SK-N-MC (cell line): ENCODE data around the gene ELAPOR2.
A peak's percentile ranks its signal among the peaks of the same experiment; 100 is the strongest.
"Not testable (repeated sequence)": the region's sequence is repeated elsewhere in the genome, so short reads cannot be mapped to it uniquely, and the experiment has no call there.

Source experiments
- DNase-seq: peaks from one replicate; pipeline ENCODE4 v3.0.0-alpha.2; 2011; ENCODE audit warnings: low read depth, low spot score
- H3K27ac ChIP-seq: fragments of 200-600 bp; sonication (generic); 2 replicates; pipeline ENCODE4 v1.5.1; 2016; ENCODE audit warnings: mixed run types
- H3K36me3 ChIP-seq: fragments of 200-600 bp; sonication (generic); 2 replicates; pipeline ENCODE4 v1.6.1; 2017; ENCODE audit warnings: antibody characterized with exemption, low read length, mixed read lengths; ENCODE audit not compliant: insufficient read depth
- H3K4me3 ChIP-seq: fragments of 200-600 bp; sonication (generic); 2 replicates; pipeline ENCODE4 v1.5.1; 2016
- H3K9ac ChIP-seq: fragments of 200-600 bp; sonication (generic); 2 replicates; pipeline ENCODE4 v1.8.0; 2017; ENCODE audit warnings: mixed run types, mixed read lengths; ENCODE audit not compliant: insufficient read length
- H3K9me3 ChIP-seq: fragments of 200-600 bp; sonication (generic); 2 replicates; pipeline ENCODE4 v1.6.1; 2017; ENCODE audit warnings: low read depth, mild to moderate bottlenecking, antibody characterized with exemption, low read length, moderate library complexity, mixed read lengths
- EZH2 ChIP-seq: fragments of 200-600 bp; sonication (generic); IDR thresholded peaks from one replicate; pipeline ENCODE4 v1.6.1; 2017; ENCODE audit warnings: antibody characterized with exemption
- FOXP2 ChIP-seq: optimal IDR thresholded peaks from 2 replicates; pipeline ENCODE3; 2011; ENCODE audit warnings: mild to moderate bottlenecking, moderate library complexity; ENCODE audit not compliant: insufficient read depth; ENCODE audit errors: extremely low read length, control extremely low read depth
- POLR2AphosphoS5 ChIP-seq: IDR thresholded peaks from 2 replicates; pipeline ENCODE4 v1.6.1; 2012; ENCODE audit warnings: mild to moderate bottlenecking, low read depth, low read length, borderline replicate concordance

ELAPOR2 gene

GRCh38 chr7:87056346-87056745 is 3.1 kb downstream of the ELAPOR2 start:
- TF ChIP-seq POLR2AphosphoS5 (no peak), FOXP2 (no peak), EZH2 (no peak)
- Histone ChIP-seq H3K9me3 (no peaks in the 10 kb centered on the region), H3K36me3 (no peaks in the 10 kb centered on the region), H3K4me3 (no peak overlapping the region), H3K9ac (no peak overlapping the region), H3K27ac (no peak overlapping the region)
- DNase-seq = no peak

- no peaks in the 10 kb centered on the region for H3K36me3 ChIP-seq
- no peak for TF ChIP-seq FOXP2
- TF ChIP-seq POLR2AphosphoS5 = no peak
- no peak for TF ChIP-seq EZH2
- no peak overlapping the region for H3K4me3 ChIP-seq
- DNase-seq = no peak
- H3K9ac ChIP-seq = no peak overlapping the region
- no peaks in the 10 kb centered on the region for H3K9me3 ChIP-seq
- no peak overlapping the region for H3K27ac ChIP-seq
Measured at GRCh38 chr7:87048839-87049238, 10.6 kb downstream of the ELAPOR2 start.

- TF ChIP-seq EZH2 = no peak
- TF ChIP-seq POLR2AphosphoS5 = no peak
- no peak for TF ChIP-seq FOXP2
- Histone ChIP-seq H3K9me3 (no peaks in the 10 kb centered on the region), H3K9ac (no peak overlapping the region), H3K4me3 (no peak overlapping the region), H3K27ac (no peak overlapping the region), H3K36me3 (no peaks in the 10 kb centered on the region)
- DNase-seq = no peak
Measured at GRCh38 chr7:87046456-87046855, 13.0 kb downstream of the ELAPOR2 start.

GRCh38 chr7:87044713-87045112 is 14.7 kb downstream of the ELAPOR2 start:
- not testable (repeated sequence) for H3K4me3 ChIP-seq, H3K27ac ChIP-seq, H3K9me3 ChIP-seq, H3K36me3 ChIP-seq, DNase-seq, H3K9ac ChIP-seq

- not testable (repeated sequence) for H3K36me3 ChIP-seq, H3K27ac ChIP-seq, H3K9ac ChIP-seq, H3K4me3 ChIP-seq, H3K9me3 ChIP-seq, DNase-seq
Measured at GRCh38 chr7:87041586-87041985, 17.9 kb downstream of the ELAPOR2 start.

- DNase-seq, H3K9me3 ChIP-seq, H3K36me3 ChIP-seq, H3K27ac ChIP-seq: not testable (repeated sequence)
- Histone ChIP-seq H3K4me3 (peak overlapping the region; percentile 81), H3K9ac (peak overlapping the region; percentile 70)
Measured at GRCh38 chr7:87039691-87040299, 19.7 kb downstream of the ELAPOR2 start.

GRCh38 chr7:87038993-87039690 is 20.3 kb downstream of the ELAPOR2 start:
- DNase-seq = no peak
- Histone ChIP-seq H3K9ac (peak overlapping the region; percentile 70), H3K27ac (peak overlapping the region; percentile 48; the same call in 1 of the 2 replicates), H3K4me3 (peak overlapping the region; percentile 81), H3K9me3 (no peaks in the 10 kb centered on the region), H3K36me3 (no peaks in the 10 kb centered on the region)
- TF ChIP-seq FOXP2 = no peak
- TF ChIP-seq POLR2AphosphoS5 = no peak
- no peak for TF ChIP-seq EZH2

GRCh38 chr7:87036985-87037384 is 22.5 kb downstream of the ELAPOR2 start:
- no peak overlapping the region for H3K9ac ChIP-seq
- H3K4me3 ChIP-seq = no peak overlapping the region
- no peak overlapping the region for H3K27ac ChIP-seq
- H3K36me3 ChIP-seq = no peaks in the 10 kb centered on the region
- TF ChIP-seq EZH2 (no peak), POLR2AphosphoS5 (no peak), FOXP2 (no peak)
- H3K9me3 ChIP-seq = no peaks in the 10 kb centered on the region
- DNase-seq = no peak

GRCh38 chr7:87032604-87033339 is 26.7 kb downstream of the ELAPOR2 start:
- TF ChIP-seq POLR2AphosphoS5 (no peak), EZH2 (no peak), FOXP2 (no peak)
- Histone ChIP-seq H3K9ac (no peak overlapping the region), H3K9me3 (no peaks in the 10 kb centered on the region), H3K36me3 (no peaks in the 10 kb centered on the region), H3K27ac (no peak overlapping the region), H3K4me3 (no peak overlapping the region)
- no peak for DNase-seq

- H3K9ac ChIP-seq = no peak overlapping the region
- H3K27ac ChIP-seq = no peak overlapping the region
- H3K4me3 ChIP-seq = no peak overlapping the region
- DNase-seq = no peak
- TF ChIP-seq POLR2AphosphoS5 = no peak
- TF ChIP-seq EZH2 = no peak
- no peak for TF ChIP-seq FOXP2
- no peaks in the 10 kb centered on the region for H3K9me3 ChIP-seq
- H3K36me3 ChIP-seq = no peaks in the 10 kb centered on the region
Measured at GRCh38 chr7:87029078-87029477, 30.4 kb downstream of the ELAPOR2 start.
